ENCODE results near the gene CRIM1.

- TF ChIP-seq, protein P1, sequence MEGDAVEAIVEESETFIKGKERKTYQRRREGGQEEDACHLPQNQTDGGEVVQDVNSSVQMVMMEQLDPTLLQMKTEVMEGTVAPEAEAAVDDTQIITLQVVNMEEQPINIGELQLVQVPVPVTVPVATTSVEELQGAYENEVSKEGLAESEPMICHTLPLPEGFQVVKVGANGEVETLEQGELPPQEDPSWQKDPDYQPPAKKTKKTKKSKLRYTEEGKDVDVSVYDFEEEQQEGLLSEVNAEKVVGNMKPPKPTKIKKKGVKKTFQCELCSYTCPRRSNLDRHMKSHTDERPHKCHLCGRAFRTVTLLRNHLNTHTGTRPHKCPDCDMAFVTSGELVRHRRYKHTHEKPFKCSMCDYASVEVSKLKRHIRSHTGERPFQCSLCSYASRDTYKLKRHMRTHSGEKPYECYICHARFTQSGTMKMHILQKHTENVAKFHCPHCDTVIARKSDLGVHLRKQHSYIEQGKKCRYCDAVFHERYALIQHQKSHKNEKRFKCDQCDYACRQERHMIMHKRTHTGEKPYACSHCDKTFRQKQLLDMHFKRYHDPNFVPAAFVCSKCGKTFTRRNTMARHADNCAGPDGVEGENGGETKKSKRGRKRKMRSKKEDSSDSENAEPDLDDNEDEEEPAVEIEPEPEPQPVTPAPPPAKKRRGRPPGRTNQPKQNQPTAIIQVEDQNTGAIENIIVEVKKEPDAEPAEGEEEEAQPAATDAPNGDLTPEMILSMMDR (IDR thresholded peaks at IDR 0.05): no peak
- TF ChIP-seq POLR2A (IDR thresholded peaks at IDR 0.05): no peak
- no peak for TF ChIP-seq EP300 (IDR thresholded peaks at IDR 0.05)
These were observed 174.8 kb downstream of the CRIM1 start for GRCh38 chr2:36530178-36530982.

Data from suprapubic skin (tissue), 3 donors.